NCI-H2107 treated with DMSO at 0.1 percent for 48 hours (cell line): ENCODE data around the gene HRK.

Source experiments
- DNase-seq: peaks from one replicate; lab custom pipeline; 2025; ENCODE audit not compliant: unreplicated experiment; lab: John Stamatoyannopoulos, UW

The HRK gene

DNA sequence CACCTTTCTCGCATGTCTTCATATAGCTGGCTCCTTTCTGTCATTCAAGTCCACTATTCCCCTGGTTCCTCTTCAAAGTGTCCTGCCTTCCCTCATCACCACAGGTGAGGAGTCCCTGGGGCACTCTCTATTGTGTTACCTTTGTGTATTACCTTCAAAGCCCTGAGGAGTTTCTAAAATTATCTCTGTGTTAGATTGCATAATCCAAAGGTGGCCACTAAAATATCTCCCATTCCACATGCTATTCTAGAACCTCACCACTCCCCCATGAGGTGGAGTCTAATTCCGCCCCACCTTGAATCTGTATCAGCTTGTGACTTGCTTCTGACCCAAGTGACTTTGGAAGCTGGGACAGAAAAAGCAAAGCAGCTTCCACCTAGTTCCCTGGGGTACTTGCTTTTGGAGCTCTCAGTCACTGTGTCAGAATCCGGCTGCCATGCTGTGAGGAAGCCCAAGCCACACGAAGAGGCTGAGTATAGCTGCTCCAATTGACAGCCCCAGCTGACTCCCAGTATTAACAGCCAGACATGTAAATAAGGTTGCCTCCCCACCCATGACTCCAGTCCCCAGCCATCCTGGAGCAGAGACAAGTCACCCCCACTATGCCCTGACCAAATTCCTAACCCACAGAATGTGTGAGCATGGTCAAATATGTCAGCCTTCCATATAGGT lies 6.8 kb downstream of the HRK start:
- no peak for DNase-seq

DNA sequence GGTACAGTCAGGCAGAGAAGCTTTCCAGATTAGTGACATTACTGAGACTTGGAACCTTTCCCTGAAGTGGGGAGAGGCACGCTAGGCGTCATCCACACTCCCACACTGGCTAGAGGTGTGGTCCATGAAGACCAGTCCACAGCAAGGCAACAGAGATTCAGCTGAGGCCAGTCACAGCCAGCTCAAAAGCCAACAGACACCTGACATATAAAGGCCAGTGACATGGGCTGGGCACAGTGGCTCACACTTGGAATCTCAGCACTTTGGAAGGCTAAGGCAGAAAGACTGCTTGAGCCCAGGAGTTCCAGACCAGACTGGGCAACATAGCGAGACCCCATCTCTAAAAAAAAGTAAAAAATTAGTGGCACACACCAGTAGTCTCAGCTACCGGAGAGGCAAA lies 10.9 kb downstream of the HRK start:
- no peak for DNase-seq

DNA sequence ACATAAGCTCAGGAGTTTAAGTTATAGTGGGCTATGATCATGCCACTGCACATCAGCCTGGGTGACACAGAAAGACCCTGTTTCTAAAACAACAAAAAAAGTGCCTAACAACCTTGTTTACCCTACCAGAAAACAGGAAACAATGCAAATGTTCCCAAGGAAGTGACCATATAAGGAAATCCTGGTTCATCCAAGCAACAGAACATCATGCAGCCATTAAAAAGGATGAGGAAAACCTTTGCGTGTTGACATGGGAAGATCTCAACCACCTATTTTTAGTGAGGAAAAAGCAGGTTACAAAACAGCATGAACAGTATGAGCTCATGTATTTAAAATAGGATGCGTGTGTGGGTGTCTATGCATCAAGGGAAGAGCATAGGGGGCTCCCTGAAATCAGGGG lies 13.7 kb downstream of the HRK start:
- no peak for DNase-seq

DNA sequence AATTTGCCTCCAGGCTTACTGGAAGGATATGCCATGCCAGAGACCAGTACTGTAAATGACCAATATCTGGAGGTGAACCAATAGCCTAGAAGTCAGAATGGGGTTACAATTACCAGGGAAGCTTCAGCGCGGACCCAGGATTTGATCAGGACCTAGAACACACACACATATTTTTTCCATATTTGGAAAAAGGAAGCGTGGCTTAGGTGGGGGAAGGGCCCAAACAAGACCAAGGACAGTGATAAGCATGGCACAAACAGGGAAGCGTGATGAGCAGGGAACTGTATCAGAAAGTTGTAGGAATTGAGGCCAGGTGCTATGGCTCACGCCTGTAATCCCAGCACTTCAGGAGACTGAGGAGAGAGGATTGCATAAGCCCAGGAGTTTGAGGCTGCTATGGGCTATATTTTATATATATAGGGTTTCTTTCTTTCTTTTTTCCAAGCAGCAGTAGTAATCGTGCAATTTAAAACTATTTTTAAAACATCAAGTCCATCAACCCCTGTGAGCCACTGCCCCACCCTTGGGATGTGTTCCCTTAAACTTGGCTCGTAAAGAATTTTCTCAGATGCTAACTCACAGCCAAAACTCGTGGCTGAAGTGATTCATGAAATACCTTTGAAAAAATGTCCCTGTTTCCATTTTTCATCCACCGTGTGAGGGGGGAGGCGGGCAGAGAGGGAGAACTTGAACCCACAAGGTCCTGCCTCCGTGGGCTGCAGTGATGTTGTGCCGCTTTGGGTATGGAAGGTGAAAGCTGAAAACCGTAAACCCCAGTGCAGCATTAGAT lies 16.7 kb downstream of the HRK start:
- DNase-seq, result no peak

DNA sequence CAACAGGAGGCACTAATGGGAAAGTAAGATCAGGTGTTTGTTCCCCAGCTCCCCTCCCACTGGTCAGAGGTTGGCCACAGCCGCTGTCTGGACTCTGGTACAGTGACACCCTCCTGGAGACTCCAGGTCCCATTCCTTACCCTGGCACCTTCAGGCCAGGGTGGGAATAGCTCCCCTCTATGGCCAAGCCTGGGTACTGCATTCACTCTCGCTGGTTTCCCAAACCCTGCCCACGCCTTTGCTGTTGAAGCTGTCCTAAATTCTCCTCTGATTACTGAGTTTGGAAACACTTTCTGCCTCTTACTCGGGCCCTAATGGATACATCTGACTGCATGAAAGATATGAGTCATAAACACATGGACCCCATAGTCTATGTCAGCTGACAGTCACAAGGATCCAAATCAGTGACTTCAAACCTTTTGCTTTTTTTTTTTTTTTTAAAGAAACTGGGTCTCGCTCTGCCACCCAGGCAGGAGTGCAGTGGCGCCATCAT lies 17.9 kb downstream of the HRK start:
- no peak for DNase-seq

DNA sequence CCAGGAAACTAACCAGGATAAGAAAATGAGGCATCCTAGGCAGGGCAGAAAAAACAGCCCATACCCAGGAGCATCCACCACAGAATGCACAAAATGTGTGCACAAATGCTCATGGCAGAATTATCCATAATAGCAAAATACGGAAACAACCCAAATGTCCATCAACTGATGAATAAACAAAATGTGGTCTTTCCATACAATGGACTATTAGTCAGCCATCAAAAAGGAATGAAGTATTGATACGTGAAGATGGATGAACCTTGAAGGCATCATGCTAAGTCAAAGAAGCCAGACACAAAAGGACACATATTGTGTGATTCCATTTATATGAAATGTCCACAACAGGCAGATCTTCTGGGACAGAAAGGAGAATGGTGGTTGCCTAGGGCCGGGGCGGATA lies 19.1 kb downstream of the HRK start:
- DNase-seq, result no peak

DNA sequence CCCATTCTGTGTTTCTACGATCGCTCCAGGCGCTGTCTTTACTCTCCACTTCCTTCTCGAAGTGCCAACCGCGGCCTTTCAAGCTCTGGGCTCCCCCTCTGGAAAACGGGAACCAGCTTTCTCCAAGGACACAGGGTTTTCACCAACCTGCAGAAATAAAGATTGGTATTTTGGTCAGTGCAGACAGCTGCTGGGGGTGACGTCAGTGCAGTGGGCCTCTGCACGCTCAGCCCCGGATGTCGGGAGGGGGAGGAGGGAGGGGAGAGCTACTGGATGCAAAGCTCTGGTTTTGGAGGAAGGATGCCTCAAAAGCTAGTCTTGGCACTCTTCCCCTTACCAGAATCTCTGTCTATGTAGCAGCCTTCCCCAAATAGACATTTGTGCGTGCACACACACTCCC lies 19.9 kb downstream of the HRK start:
- peak; percentile 23 for DNase-seq

DNA sequence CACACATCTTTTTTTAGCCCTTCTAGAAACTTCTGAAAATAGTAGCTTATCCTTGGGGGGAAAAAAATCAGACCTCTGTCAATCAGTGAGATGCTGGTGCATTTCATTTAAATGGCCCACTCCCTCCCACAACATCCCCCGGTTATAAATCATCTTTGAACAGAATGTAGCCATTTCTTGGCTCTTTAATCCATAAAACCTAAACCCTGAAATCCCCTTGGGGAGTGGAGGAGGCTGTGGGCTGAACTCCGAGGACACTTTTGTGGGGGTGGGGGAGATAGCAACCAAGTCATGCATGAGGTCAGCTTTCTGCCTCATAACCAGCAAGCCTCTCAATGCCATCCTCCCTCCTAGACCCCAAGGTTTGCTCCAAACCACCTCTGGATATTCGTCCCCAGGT lies 21.0 kb downstream of the HRK start:
- DNase-seq, result no peak

DNA sequence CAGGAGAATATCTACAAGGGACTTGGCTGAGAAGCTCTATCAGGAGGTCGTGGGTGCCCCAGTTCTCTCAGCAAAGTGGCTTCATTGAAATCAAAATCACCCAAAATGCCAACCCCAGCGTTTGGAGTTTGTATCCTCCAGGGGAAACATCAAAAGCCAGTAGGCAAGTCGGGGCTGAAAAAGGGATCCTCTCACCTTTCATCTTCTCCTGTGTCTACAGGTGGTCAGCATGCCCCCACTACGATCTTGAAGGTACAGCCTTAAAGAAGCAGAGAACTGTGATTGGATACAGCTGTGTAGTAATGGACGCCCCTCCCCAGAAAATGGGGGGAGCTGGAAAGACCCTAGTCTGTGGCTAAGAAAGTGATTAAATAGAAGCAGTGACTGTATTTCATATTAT lies 22.2 kb downstream of the HRK start:
- DNase-seq, result no peak

DNA sequence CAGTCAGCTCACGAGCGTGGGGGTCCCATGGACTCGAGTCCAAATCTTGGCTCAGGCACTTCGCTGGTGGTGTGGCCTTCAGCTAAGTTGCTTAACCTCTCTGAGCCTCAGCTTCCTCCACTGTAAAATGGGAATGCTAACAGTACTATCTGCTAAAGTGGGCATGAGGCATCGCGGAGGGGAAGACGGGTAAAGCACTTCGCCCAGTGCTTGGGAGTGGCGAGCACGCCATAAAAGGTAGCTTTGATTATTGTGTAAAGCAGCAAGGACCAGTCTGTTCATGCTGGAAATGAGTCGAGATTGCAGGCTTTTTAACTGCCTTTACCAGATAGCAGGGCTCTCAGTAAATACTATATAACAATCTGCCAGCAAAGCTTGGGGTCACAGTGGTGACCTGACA lies 24.5 kb downstream of the HRK start:
- DNase-seq, result no peak

DNA sequence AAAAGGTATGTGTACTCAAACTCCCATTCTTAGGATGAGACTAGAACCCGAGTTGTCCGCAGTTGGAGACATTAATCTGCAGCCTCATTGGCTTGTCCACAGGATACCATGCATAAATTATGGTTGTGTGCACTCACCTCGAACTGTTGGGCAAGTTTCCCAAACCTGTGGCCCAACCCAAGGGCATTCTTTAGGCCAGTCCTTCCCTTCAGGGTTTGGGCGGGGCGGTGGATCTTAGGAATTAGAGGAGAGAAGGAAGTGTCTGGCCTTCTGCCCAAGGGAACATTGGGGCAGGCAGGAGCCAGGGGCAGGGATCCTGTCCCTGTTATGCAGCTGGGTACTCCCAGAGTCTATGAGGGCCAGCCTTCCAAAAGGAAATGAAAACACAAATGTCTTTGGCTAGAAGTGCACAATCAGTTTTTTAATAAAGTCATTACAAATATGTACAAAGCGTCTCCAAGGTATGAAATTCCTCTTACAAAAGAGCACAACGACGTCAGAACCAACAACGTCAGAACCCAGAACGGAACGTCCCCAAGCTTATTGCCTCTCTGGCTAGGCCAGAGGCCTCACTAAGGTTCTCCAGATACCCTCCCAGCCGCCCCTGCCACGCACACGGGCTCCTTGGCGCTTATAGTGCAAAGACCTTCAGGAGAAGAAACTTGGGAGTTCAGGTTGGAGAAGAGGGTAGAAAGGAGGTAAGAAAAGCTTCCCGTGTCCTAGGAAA lies 25.3 kb downstream of the HRK start:
- no peak for DNase-seq

DNA sequence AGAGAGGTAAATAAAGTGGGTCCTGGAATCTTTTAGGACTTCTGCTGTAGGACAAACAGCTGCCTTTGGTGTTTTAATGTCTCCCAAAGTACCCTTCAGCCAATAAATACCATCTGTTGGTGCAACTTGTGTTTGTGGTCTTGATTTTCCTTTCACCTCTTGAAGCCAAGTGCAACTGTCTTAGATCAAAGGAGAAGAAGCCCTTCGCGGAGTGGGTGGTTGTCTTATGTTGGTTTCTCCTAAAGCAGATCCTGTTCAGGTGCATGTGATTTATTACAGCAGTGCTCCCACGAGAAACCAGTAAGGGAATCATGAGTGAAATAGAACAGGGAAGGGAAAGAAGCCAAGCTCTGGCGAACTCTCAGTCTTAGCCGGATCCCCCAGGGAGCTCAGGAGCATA lies 27.7 kb downstream of the HRK start:
- no peak for DNase-seq

DNA sequence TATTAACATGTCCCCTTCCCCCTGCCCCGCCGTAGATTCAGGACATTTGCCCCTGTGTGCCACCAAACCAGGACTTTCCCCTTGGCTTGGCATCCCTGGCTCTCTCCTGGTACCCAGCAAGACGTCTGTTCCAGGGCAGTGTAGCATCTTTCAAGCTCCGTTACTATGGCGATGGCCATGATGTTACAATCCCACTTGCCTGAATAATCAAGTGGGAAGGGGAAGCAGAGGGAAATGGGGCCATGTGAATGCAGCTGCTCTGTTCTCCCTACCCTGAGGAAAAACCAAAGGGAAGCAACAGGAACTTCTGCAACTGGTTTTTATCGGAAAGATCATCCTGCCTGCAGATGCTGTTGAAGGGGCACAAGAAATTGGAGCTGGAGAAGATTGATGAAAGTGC lies 28.9 kb downstream of the HRK start:
- no peak for DNase-seq

DNA sequence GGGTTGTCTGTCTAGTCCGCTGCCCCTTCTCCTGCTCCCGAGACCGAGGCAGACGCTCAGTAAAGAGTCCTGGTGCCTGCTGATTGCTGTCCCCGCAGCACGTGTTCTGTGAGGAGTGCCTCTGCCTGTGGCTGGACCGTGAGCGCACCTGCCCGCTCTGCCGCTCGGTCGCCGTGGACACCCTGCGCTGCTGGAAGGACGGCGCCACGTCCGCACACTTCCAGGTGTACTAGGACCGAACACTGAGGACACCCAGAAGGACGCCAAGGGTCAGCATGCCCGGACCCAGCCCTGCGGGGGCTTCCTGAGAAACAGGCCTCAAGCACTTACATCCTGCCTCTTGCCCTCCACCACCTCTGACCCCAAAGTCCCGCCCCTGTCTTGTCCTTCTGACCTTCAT lies 32.0 kb downstream of the HRK start:
- DNase-seq, result no peak

DNA sequence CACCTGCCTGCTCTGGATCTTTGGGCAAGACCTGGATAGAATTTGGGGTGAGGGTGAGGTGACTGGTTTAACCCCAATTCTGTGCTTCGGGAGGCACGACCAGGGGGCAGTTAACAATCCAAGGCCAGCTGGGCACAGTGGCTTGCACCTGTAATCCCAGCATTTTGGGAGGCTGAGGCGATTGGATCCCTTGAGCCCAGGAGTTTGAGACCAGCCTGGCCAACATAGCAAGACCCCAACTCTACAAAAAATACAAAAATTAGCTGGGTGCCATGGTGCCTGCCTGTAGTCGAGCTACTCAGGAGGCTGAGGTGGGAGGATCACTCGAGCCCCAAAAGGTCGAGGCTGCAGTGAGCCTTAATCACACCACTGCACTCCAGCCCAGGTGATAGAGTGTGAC lies 38.2 kb downstream of the HRK start:
- no peak for DNase-seq

DNA sequence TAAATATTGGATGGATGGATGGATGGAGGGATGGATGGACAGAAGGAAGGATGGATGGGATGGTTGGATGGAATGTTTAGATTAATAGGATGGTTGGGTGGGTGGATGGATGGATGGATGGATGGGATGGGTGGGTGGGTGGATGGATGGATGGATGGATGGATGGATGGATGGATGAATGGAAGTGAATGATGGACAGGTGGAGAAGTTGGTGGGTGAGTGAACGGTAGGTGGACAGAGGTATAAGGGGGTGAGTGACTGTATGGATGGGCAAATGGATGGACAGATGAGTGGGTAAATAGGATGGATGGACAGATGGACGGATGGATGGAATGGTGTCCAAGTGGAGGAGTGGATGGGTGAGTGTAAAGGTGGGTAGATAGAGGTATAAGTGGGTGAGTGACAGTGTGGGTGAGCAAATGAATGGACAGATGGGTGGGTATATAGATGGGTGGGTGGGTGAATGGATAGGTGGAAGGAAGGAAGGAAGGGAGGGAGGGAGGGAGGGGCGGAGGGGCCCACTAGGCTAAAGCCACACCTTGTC lies 41.9 kb downstream of the HRK start:
- DNase-seq, result no peak

DNA sequence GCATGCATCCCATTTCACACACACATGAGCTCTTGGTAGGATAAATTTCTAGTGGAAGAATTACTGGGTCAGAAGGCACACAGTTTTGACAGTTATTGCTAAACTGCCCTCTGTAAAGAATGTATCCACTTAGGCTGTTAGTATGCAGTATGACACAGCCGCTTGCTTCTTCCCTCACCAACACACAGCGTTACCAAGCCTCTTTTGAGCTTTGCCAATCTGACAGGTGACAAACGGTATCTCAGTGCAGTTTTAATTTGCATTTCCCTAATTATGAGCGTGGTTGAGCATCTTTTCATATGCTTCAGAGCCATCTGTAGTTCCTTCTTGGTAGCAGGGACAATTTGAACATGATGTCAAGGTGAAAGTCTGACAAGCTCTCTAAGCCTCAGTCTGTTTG lies 42.9 kb downstream of the HRK start:
- no peak for DNase-seq

DNA sequence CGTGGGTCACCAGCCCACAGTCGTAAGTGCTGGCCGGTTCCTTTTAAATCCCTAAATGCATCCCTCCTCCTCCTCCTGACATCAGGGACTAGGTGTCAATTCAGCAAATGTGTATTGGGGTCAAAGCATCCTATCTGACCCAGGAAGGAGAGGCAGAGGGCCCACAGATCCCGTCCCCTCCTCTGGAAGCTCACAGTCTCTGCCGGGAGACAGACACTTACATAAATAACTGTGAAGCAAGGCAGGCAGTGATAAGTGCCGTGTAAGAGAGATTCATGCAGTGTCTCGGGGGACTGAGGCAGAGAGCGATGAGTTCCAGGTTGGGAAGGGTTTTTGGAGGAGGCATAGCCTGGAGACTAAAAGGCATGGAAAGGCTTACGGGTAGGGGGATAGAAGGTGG lies 44.1 kb downstream of the HRK start:
- no peak for DNase-seq

DNA sequence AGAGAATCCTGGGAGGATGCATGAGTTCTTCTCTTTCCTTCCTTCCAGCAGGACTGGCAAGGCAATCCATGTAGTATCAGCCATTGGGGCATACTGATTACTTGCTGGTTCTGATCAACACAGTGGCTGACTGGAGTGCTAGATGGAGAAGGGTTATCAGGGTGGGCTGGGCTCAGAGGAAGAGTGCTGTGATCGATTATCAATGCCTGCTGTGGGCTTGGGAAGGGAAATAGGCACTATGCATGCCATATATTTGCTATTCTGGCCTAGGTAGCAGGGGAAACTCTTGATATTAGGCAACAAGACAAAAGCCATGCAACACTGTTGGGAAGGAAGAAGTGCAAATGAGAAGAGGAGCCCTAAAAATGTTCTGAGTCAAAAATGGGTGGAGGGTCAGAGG lies 45.8 kb downstream of the HRK start:
- no peak for DNase-seq

DNA sequence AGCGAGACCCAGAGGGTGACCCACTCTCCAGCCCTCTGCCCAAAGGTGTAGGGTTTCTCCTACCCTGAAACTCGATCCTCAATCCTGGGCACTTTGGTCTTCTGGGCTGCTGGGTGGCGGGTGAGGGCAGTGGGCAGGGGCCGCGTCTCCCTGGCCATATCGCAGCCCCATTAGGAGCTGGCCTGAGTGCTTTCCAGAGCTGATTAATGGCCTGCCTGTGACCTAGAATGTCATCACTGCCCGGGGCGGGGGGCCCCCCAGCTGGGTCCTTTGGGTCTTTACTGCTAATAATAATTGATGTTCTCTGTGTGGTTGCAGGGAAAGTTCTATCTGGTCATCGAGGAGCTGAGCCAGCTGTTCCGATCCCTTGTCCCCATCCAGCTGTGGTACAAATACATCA lies 47.8 kb downstream of the HRK start:
- no peak for DNase-seq

DNA sequence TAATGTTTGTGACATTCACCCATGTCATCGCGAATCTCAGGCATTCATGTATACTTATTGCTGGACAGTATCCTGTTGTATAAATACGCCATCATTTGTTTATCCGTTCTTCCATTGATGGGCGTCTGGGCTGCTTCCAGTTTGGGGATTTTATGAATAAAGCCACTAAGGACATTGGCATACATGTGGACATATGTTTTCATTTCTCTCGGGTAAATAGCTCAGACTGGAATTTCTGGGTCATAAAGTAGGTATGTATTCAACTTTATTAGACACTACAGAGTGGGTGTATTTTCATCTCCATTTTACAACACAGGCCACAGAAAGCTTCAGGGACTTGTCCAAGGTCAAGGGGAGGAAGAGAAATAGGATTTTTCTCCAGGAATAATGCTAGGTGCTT lies 48.9 kb downstream of the HRK start:
- no peak for DNase-seq

DNA sequence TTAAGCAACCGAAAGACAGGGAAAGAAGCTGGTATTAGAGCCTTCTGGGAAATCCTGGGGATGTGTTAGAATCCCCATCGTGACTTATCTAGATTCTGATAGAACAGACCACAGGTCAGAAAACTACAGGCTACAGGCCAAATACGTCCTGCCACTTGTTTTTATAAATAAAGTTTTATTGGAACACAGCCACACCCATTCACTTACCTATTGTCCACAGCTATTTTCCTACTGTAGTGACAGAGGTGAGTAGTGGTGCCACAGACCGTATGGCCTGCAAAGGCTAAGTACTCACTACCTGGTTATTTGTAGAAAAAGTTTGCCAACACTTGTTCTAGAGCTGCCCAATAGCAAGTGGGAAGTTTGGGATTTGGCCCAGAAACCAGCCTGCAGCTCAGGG lies 53.8 kb downstream of the HRK start:
- no peak for DNase-seq
